Omental fat pad (tissue), 4 donors: ENCODE results near the gene ZNF526. TPM values are rescaled to one million over a fixed set of nuclear protein-coding genes. Genes with fewer than 3 reads are reported as not detected.

ENCODE experiments used
- ATAC-seq: fragments of 150-250 bp; one replicate; pipeline ENCODE4 v1.9.1; 2016; ENCODE audit warnings: mild to moderate bottlenecking, moderate library complexity; ENCODE audit not compliant: low FRiP score
- DNase-seq: peaks from one replicate; pipeline ENCODE4 v3.0.0-alpha.2; 2019; ENCODE audit warnings: low spot score
- CTCF ChIP-seq, 3 donors: fragments of 450-650 bp; IDR thresholded peaks; one replicate each; pipeline ENCODE4 v1.5.1; 2016 to 2017; ENCODE audit warnings: antibody characterized with exemption in 3 of 3, mild to moderate bottlenecking in 3 of 3, moderate library complexity in 2 of 3
- total RNA-seq, 4 donors: library from RNA; depleted of rRNA; stranded (reverse); fragments of >200 nt; gene quantifications; one replicate each; pipeline ENCODE4 v1.1.0, GENCODE V29; 2016

Gene ZNF526
- total RNA-seq, 4 donors from 2014 or later, result 3.2 to 7.6 (median 5.7) TPM

- no peak for TF ChIP-seq CTCF (IDR thresholded peaks at IDR 0.05)
- ATAC-seq (no peak), DNase-seq (no peak)
These were observed 17.7 kb upstream of the ZNF526 start for GRCh38 chr19:42202290-42202880.

GRCh38 chr19:42203700-42204099, 16.4 kb upstream of the ZNF526 start:
- TF ChIP-seq CTCF (IDR thresholded peaks at IDR 0.05), result no peak
- DNase-seq (no peak), ATAC-seq (no peak)

GRCh38 chr19:42204664-42205063, 15.4 kb upstream of the ZNF526 start:
- no peak for ATAC-seq

GRCh38 chr19:42206871-42207755, 13.0 kb upstream of the ZNF526 start:
- DNase-seq (no peak), ATAC-seq (no peak)
- no peak for TF ChIP-seq CTCF (IDR thresholded peaks at IDR 0.05)

More at GRCh38 chr19:42204664-42205063, 15.4 kb upstream of the ZNF526 start:
- DNase-seq, result no peak
- no peak for TF ChIP-seq CTCF (IDR thresholded peaks at IDR 0.05)

- TF ChIP-seq CTCF (IDR thresholded peaks at IDR 0.05), result no peak
- ATAC-seq (peak; percentile 4), DNase-seq (no peak)
These were observed 12.3 kb upstream of the ZNF526 start for GRCh38 chr19:42207767-42208271.

GRCh38 chr19:42208612-42209011, 11.5 kb upstream of the ZNF526 start:
- ATAC-seq (no peak), DNase-seq (no peak)

More at GRCh38 chr19:42208612-42209011, 11.5 kb upstream of the ZNF526 start:
- no peak for TF ChIP-seq CTCF (IDR thresholded peaks at IDR 0.05)
